CD14-positive monocyte (primary cell): ENCODE results near the gene ZXDC. TPM values are rescaled to one million over a fixed set of nuclear protein-coding genes. Genes with fewer than 3 reads are reported as not detected.

Experiments
- DNase-seq, 3 donors: peaks; one replicate each; pipeline ENCODE4 v3.0.0-alpha.2; 2011 to 2022
- H2AFZ ChIP-seq: 2 replicates; pipeline ENCODE4 v1.6.0; 2012; ENCODE audit warnings: mild to moderate bottlenecking, low read depth, low read length, inconsistent platforms; ENCODE audit not compliant: insufficient read depth, poor library complexity, severe bottlenecking
- H3K27ac ChIP-seq, 2 donors: 1 replicate in 1 of 2; 2 replicates in 1 of 2; pipeline ENCODE4 v1.5.1; 2012 to 2013; ENCODE audit warnings: low read length in 2 of 2, control low read depth in 1 of 2, inconsistent platforms in 1 of 2, low read depth in 1 of 2, mild to moderate bottlenecking in 1 of 2
- H3K27me3 ChIP-seq, 2 donors: one replicate each; pipeline versions ENCODE4 v1.6.0 to v1.6.1; 2011 to 2013; ENCODE audit warnings: low read length in 2 of 2; ENCODE audit not compliant: control insufficient read depth in 2 of 2, insufficient read depth in 2 of 2
- H3K36me3 ChIP-seq, 2 donors: replicated peaks in 1 of 2; 1 replicate in 1 of 2; 2 replicates in 1 of 2; pipeline versions ENCODE4 v1.5.1 to v1.6.1; 2012 to 2013; ENCODE audit warnings: low read length in 2 of 2, control low read depth in 1 of 2, inconsistent platforms in 1 of 2, mild to moderate bottlenecking in 1 of 2; ENCODE audit not compliant: insufficient read depth in 2 of 2, control insufficient read depth in 1 of 2
- H3K4me1 ChIP-seq, 2 donors: 1 replicate in 1 of 2; 2 replicates in 1 of 2; pipeline versions ENCODE4 v1.5.1 to v1.6.1; 2012 to 2013; ENCODE audit warnings: low read length in 2 of 2, control low read depth in 1 of 2, inconsistent platforms in 1 of 2, mild to moderate bottlenecking in 1 of 2, moderate library complexity in 1 of 2; ENCODE audit not compliant: insufficient read depth in 2 of 2, control insufficient read depth in 1 of 2
- H3K4me2 ChIP-seq: replicated peaks from 2 replicates; pipeline ENCODE3; 2012; ENCODE audit warnings: low read length, moderate library complexity, mild to moderate bottlenecking; ENCODE audit not compliant: poor library complexity, severe bottlenecking; ENCODE audit errors: extremely low read depth
- H3K4me3 ChIP-seq, 3 experiments: fragments of 200-600 bp in 1 of 3; sonication (generic) in 1 of 3; replicated peaks in 1 of 3; 1 replicate in 2 of 3; 2 replicates in 1 of 3; pipeline ENCODE4 v1.5.1; 2011 to 2013; ENCODE audit warnings: low read length in 3 of 3, mild to moderate bottlenecking in 3 of 3, control low read depth in 2 of 3, low read depth in 2 of 3, inconsistent platforms in 1 of 3, moderate library complexity in 1 of 3
- H3K79me2 ChIP-seq: 2 replicates; pipeline ENCODE4 v1.6.0; 2012; ENCODE audit warnings: mild to moderate bottlenecking, control low read depth, inconsistent platforms, low read length, moderate library complexity; ENCODE audit not compliant: insufficient read depth
- H3K9ac ChIP-seq: 2 replicates; pipeline ENCODE4 v1.6.0; 2017; ENCODE audit warnings: low read length, mild to moderate bottlenecking; ENCODE audit not compliant: insufficient read depth, poor library complexity, severe bottlenecking
- H3K9me3 ChIP-seq, 2 donors: replicated peaks in 1 of 2; 1 replicate in 1 of 2; 2 replicates in 1 of 2; pipeline versions ENCODE4 v1.5.1 to v1.6.1; 2012 to 2013; ENCODE audit warnings: low read length in 2 of 2, control low read depth in 1 of 2; ENCODE audit not compliant: control insufficient read depth in 1 of 2, insufficient read depth in 1 of 2
- H4K20me1 ChIP-seq: 2 replicates; pipeline ENCODE4 v1.6.0; 2012; ENCODE audit warnings: mild to moderate bottlenecking, low read length, control low read depth, moderate library complexity; ENCODE audit not compliant: insufficient read depth
- H3K27ac Mint-ChIP-seq, 7 donors: one replicate each; pipeline ENCODE4 v1.8.0; 2020; ENCODE audit warnings: mild to moderate bottlenecking in 7 of 7, mixed read lengths in 7 of 7, moderate library complexity in 6 of 7, inconsistent platforms in 2 of 7
- H3K27me3 Mint-ChIP-seq, 3 donors: one replicate each; pipeline ENCODE4 v1.8.0; 2021 to 2022; ENCODE audit warnings: low read depth in 3 of 3, mild to moderate bottlenecking in 3 of 3, mixed read lengths in 3 of 3, moderate library complexity in 3 of 3, inconsistent platforms in 1 of 3
- H3K36me3 Mint-ChIP-seq, 2 donors: one replicate each; pipeline ENCODE4 v1.8.0; 2020; ENCODE audit warnings: mixed read lengths in 2 of 2, inconsistent platforms in 1 of 2, mild to moderate bottlenecking in 1 of 2
- H3K4me1 Mint-ChIP-seq: one replicate; pipeline ENCODE4 v1.8.0; 2020; ENCODE audit warnings: mild to moderate bottlenecking, mixed read lengths
- H3K4me3 Mint-ChIP-seq, 2 donors: one replicate each; pipeline ENCODE4 v1.8.0; 2020; ENCODE audit warnings: mild to moderate bottlenecking in 2 of 2, mixed read lengths in 2 of 2, moderate library complexity in 1 of 2
- H3K9me3 Mint-ChIP-seq, 7 donors: one replicate each; pipeline ENCODE4 v1.8.0; 2020 to 2022; ENCODE audit warnings: mixed read lengths in 7 of 7, mild to moderate bottlenecking in 6 of 7, moderate library complexity in 6 of 7, inconsistent platforms in 2 of 7
- WGBS: methylation state at CpG from one replicate; pipeline ENCODE4 v1.1.5; 2013; ENCODE audit warnings: missing lambda C conversion rate; ENCODE audit not compliant: insufficient coverage; 5-methylcytosine and 5-hydroxymethylcytosine counted together
- intact Hi-C, 2 donors: fragments of 100-400 bp; cut with micrococcal nuclease; formaldehyde crosslinking; loops; one replicate each; pipeline versions ENCODE4 v1.15.0 to v1.15.1; 2023
- polyA minus RNA-seq: library from RNA; depleted of rRNA, polyadenylated mRNA; stranded (reverse); fragments of >200 nt; gene quantifications from 2 replicates; pipeline ENCODE4 v1.2.3, GENCODE V29; 2012
- polyA plus RNA-seq, 3 donors: library from polyadenylated mRNA; depleted of rRNA in 1 of 3; unstranded in 2 of 3; stranded (reverse) in 1 of 3; fragments of 300-500 nt in 2 of 3; fragments of >200 nt in 1 of 3; fragmentation: Illumina TruSeq in 2 of 3; gene quantifications; 1 replicate in 2 of 3; 2 replicates in 1 of 3; pipeline ENCODE4 v1.2.3, GENCODE V29; 2012 to 2021
- total RNA-seq, 12 experiments: library from RNA in 1 of 12; stranded (reverse) in 1 of 12; fragments of 120-200 nt in 1 of 12; gene quantifications; one replicate each; pipeline ENCODE4 v1.2.4 and lab custom pipeline; 2013 to 2026; ENCODE audit warnings: mixed read lengths in 6 of 12, inconsistent platforms in 1 of 12
- TF ChIP-seq, protein P1 (sequence below): fragments of 200-600 bp; IDR thresholded peaks from one replicate; pipeline ENCODE4 v1.8.0; 2022; ENCODE audit warnings: antibody characterized with exemption, mild to moderate bottlenecking

The ZXDC gene, protein sequence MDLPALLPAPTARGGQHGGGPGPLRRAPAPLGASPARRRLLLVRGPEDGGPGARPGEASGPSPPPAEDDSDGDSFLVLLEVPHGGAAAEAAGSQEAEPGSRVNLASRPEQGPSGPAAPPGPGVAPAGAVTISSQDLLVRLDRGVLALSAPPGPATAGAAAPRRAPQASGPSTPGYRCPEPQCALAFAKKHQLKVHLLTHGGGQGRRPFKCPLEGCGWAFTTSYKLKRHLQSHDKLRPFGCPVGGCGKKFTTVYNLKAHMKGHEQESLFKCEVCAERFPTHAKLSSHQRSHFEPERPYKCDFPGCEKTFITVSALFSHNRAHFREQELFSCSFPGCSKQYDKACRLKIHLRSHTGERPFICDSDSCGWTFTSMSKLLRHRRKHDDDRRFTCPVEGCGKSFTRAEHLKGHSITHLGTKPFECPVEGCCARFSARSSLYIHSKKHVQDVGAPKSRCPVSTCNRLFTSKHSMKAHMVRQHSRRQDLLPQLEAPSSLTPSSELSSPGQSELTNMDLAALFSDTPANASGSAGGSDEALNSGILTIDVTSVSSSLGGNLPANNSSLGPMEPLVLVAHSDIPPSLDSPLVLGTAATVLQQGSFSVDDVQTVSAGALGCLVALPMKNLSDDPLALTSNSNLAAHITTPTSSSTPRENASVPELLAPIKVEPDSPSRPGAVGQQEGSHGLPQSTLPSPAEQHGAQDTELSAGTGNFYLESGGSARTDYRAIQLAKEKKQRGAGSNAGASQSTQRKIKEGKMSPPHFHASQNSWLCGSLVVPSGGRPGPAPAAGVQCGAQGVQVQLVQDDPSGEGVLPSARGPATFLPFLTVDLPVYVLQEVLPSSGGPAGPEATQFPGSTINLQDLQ
- total RNA-seq (2013): 26.0 TPM
- polyA plus RNA-seq: 10 to 100 TPM in 1 of 3 donors, 1 to 10 TPM in 2; 6.3 to 44.8 (median 9.7) TPM
- 55.7 and 67.7 TPM in 2 replicates for polyA minus RNA-seq
- total RNA-seq (lab: John Stamatoyannopoulos, UW): 44.2 to 99.1 (median 77.6) reads per million in 11 experiments

DNA sequence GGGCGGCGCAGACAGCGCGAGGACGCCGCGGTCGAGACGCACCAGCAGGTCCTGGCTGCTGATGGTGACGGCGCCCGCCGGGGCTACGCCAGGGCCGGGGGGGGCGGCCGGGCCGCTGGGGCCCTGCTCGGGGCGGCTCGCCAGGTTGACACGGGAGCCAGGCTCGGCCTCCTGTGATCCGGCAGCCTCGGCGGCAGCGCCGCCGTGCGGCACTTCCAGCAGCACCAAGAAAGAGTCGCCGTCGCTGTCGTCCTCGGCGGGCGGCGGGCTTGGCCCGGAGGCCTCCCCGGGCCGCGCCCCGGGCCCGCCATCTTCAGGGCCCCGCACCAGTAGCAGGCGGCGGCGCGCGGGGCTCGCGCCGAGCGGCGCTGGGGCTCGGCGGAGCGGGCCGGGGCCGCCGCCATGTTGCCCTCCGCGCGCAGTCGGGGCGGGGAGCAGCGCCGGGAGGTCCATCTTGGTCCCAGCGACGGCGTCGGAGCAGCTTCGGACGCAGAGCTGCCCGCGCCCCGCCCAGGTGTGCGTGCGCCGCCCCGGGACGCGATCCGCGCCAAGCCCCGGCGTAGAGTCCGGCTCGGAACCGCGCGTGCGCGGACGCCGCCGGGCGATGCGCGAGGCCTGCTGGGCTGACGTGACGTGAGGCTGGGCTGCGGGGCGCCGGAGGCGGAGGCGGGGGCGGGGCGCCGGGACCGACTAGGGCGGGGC is at the start of gene ZXDC:
Gene ZXDC (minus strand): TSS at position 479 of the 702 bp plus-strand sequence. CDS start 26 bp downstream, at position 453.
- Histone ChIP-seq H2AFZ (peak within 1 kb of the TSS; percentile 98), H3K4me1 (peaks cover 41 to 47% of the 10 kb centered on the region in 2 donors), H3K27ac (peak within 1 kb of the TSS; percentile 89 to 95), H3K36me3 (peaks cover 9 to 11% of the 10 kb centered on the region in 2 donors), H3K4me2 (peak within 1 kb of the TSS; percentile 97), H3K9ac (peak within 1 kb of the TSS; percentile 83), H4K20me1 (peaks cover 38% of the 10 kb centered on the region), H3K79me2 (peaks cover 40% of the 10 kb centered on the region), H3K4me3 (peak within 1 kb of the TSS; percentile 57 to 84 (median 63)), H3K27me3 (no peaks in the 10 kb centered on the region), H3K9me3 (no peaks in the 10 kb centered on the region)
- Mint-ChIP-seq H3K27me3 (no peaks in the 10 kb centered on the region), H3K27ac (peak within 1 kb of the TSS; percentile 87 to 98 (median 95)), H3K9me3 (no peaks in the 10 kb centered on the region), H3K4me1 (peaks cover 37% of the 10 kb centered on the region), H3K36me3 (peaks cover 9 to 13% of the 10 kb centered on the region in 2 donors), H3K4me3 (peak within 1 kb of the TSS; percentile 88 to 92)
- intact Hi-C loops: loop anchor here (10.0 kb wide), 2 partner anchors 121 to 561 kb away; partner anchors contain the start of gene KLF15 (in 1 of the 2)
- peak; percentile 92 to 94 (median 92) for DNase-seq
- TF ChIP-seq, protein P1, sequence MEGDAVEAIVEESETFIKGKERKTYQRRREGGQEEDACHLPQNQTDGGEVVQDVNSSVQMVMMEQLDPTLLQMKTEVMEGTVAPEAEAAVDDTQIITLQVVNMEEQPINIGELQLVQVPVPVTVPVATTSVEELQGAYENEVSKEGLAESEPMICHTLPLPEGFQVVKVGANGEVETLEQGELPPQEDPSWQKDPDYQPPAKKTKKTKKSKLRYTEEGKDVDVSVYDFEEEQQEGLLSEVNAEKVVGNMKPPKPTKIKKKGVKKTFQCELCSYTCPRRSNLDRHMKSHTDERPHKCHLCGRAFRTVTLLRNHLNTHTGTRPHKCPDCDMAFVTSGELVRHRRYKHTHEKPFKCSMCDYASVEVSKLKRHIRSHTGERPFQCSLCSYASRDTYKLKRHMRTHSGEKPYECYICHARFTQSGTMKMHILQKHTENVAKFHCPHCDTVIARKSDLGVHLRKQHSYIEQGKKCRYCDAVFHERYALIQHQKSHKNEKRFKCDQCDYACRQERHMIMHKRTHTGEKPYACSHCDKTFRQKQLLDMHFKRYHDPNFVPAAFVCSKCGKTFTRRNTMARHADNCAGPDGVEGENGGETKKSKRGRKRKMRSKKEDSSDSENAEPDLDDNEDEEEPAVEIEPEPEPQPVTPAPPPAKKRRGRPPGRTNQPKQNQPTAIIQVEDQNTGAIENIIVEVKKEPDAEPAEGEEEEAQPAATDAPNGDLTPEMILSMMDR: no peak
- WGBS: under 1% methylated on average over 100 of the region's 112 CpGs
